Measurements from ENCODE around the gene PRODH. TPM values are rescaled to one million over a fixed set of nuclear protein-coding genes. Genes with fewer than 3 reads are reported as not detected.

Gene PRODH, protein sequence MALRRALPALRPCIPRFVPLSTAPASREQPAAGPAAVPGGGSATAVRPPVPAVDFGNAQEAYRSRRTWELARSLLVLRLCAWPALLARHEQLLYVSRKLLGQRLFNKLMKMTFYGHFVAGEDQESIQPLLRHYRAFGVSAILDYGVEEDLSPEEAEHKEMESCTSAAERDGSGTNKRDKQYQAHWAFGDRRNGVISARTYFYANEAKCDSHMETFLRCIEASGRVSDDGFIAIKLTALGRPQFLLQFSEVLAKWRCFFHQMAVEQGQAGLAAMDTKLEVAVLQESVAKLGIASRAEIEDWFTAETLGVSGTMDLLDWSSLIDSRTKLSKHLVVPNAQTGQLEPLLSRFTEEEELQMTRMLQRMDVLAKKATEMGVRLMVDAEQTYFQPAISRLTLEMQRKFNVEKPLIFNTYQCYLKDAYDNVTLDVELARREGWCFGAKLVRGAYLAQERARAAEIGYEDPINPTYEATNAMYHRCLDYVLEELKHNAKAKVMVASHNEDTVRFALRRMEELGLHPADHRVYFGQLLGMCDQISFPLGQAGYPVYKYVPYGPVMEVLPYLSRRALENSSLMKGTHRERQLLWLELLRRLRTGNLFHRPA
- total RNA-seq = not detected in 2 replicates

GRCh38 chr22:18935889-18936529 is at the start of gene PRODH:
PRODH (minus strand) TSS chr22:18936293; CDS start chr22:18936287, 6 bp downstream.

GRCh38 chr22:18905540-18906409 is 30.3 kb downstream of the PRODH start, which contains the start of gene DGCR6:
DGCR6 (plus strand) TSS chr22:18906320; CDS start chr22:18906375, 55 bp downstream.

Other genes starting within 250 kb of the PRODH start
- 0.52 and 3.7 TPM in 2 replicates for gene DGCR6, start 30.0 kb downstream of the PRODH start, total RNA-seq
- 37.4 and 66.0 TPM in 2 replicates for gene DGCR2, start 186.1 kb upstream of the PRODH start, total RNA-seq
- not detected in 2 replicates for gene TSSK2, start 195.0 kb upstream of the PRODH start, total RNA-seq
- gene ESS2, start 208.4 kb upstream of the PRODH start, total RNA-seq = 17.8 and 22.6 TPM in 2 replicates
- gene GSC2, start 214.0 kb upstream of the PRODH start, total RNA-seq = not detected in 2 replicates
- 110 and 235 TPM in 2 replicates for gene SLC25A1, start 242.4 kb upstream of the PRODH start, total RNA-seq

All from epithelial cell of alveolus of lung (primary cell).